GM21737 (cell line): ENCODE results near the gene IQCF6.
"Not testable (repeated sequence)": the region's sequence is repeated elsewhere in the genome, so short reads cannot be mapped to it uniquely, and the experiment has no call there.

ENCODE experiments used
- ATAC-seq: cut with Tn5 transposase; IDR thresholded peaks from one replicate; pipeline ENCODE4 v1.9.1; 2021; ENCODE audit warnings: mild to moderate bottlenecking, moderate library complexity; ENCODE audit not compliant: unreplicated experiment

Gene IQCF6

GRCh38 chr3:51779137-51779536 lies at the start of gene IQCF6:
Gene IQCF6 (minus strand): TSS chr3:51779237. CDS start chr3:51779224, 13 bp downstream.
- ATAC-seq: no peak

DNA sequence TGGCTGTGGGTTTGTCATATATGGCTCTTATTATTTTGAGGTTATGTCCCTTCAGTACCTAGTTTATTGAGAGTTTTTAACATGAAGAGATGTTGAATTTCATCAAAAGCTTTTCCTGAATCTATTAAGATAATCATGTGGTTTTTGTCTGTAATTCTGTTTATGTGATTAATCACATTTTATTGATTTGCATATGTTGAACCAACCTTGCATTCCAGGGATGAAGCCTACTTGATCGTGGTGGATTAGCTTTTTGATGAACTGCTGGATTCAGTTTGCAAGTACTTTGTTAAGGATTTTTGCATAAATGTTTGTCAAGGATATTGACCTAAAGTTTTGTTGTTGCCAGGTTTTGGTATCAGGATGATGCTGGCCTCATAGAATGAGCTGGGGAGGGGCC lies 49.3 kb upstream of the IQCF6 start:
- ATAC-seq: no peak

- no peak for ATAC-seq
Observed at GRCh38 chr3:51819709-51820406, 40.8 kb upstream of the IQCF6 start.

GRCh38 chr3:51819151-51819550 lies 40.1 kb upstream of the IQCF6 start:
- no peak for ATAC-seq

- no peak for ATAC-seq
Observed at GRCh38 chr3:51817375-51817774, 38.3 kb upstream of the IQCF6 start.

GRCh38 chr3:51816723-51817122 lies 37.7 kb upstream of the IQCF6 start:
- no peak for ATAC-seq

- ATAC-seq: no peak
Observed at GRCh38 chr3:51815614-51816013, 36.6 kb upstream of the IQCF6 start.

DNA sequence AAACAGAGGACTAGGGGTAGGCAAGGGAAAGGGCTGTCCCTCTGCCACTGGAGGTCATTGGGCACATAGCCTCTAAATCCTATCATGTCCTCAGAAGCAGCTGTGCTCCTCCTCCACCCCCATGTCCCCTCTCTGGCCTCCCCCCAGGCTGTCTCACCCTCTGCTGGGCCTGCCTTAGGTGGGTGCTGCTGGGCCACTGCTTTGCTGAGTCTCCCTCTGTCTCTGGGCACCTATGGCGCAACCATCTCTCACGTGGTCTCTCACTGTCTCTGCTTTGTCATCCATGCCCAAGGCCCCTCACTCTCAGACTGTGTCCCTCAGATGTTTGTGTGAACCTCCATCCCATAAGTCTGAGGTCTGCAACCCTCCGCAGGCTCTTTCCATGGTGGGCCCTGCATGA lies 35.0 kb upstream of the IQCF6 start:
- no peak for ATAC-seq

GRCh38 chr3:51813539-51813938 lies 34.5 kb upstream of the IQCF6 start:
- no peak for ATAC-seq

DNA sequence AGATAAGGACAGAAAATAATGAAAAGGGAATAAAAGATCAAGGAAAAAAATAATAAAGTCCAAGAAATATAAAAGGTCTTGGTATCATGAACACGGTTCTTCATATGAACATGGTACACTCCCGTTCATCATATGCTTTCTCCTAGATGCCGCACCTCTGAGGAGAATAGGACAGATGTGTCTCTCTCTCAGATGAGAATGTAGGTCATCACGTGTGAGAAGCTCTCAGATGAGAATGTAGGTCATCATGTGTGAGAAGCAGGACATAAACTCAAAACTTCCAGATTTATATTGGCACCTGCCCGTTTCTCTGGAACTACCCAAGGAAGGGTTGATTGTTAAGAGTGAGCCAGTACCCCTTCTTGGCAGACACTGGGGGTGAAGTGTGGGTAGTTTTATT lies 29.9 kb upstream of the IQCF6 start:
- no peak for ATAC-seq

GRCh38 chr3:51802106-51802703 lies 23.2 kb upstream of the IQCF6 start:
- ATAC-seq: no peak

DNA sequence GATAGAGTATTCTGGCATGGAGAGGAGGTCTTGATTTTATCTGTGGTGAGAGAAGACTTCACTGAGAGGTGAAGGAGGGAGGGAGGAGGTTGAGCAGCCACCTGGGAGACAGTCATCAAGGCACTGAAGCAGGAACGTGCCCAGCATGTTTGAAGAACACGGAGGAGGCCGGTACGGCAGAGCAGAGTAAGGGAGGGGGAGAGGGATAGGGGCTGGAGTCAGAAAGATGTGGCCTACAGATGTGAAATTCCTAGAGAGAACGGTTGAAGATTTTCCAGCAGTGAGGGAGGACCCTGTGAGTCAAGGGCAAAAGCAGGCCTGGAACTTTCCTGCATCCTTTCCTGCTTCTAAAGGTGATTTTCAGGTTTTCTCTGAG lies 21.7 kb upstream of the IQCF6 start:
- no peak for ATAC-seq

DNA sequence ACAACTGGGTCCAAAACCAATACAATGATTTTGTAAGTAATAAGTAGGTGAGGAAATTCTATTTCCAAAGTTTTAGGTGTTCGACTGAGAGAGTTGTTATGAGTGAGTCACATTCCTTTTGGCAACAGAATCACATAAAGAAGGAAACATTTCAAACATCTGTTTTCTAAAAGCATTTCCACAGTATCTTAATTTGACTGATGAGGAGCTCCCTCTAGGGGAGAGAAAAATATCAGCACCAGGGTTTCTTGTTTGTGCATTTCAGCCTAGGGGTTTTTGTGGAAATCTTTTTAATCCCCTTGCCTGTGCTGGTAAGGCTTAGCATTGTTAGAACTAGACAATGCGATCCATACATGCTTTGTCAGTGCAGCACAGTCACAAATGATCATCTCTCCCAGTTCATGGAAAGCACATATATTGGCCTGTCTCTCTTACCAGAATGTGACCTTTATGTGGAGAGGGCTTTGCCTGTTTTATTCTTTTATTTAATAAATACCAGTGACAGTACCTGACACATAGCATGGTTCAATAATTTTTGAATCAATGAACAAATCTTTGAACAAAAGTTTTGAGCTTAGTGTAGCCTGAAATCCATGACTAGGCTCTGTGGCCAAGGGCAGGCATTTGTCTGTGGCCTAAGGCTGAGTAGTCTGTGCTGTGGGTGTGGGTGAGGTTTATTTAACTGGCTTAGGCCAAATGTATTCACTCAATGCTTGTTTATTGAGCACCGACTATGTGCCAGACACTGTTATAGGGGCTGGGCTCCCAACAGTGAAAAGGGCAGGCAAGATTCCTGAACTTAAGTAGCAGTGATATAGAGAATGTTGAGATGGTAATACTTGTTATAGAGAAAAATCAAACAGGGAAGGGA lies 21.1 kb upstream of the IQCF6 start:
- ATAC-seq: no peak

DNA sequence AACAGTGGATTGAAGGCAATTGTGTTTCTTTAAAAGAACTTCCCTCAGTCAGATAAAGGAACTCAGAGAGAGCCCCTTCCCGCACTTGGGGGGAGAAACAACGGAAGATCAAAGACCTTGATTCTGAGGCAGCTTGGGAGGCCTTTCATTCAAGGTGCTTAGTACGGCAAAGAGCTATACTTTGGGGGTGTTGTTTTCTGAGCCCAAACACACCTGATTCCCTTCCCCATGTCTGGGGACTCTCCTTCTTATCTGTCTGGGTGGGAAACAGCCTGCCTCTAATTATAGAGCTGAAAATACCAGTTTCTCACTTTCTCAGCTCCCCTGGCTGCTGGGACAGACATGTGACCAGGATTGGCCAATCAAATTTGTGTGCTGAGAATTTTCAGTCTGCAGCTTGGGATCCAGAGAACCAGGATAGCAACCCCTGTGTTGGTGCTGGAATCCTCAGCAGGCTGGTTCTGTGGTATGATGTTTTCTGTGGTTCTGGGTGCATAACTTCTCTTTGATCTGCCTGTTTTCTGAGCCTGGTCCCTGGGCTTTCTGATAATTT lies 19.4 kb upstream of the IQCF6 start:
- no peak for ATAC-seq

DNA sequence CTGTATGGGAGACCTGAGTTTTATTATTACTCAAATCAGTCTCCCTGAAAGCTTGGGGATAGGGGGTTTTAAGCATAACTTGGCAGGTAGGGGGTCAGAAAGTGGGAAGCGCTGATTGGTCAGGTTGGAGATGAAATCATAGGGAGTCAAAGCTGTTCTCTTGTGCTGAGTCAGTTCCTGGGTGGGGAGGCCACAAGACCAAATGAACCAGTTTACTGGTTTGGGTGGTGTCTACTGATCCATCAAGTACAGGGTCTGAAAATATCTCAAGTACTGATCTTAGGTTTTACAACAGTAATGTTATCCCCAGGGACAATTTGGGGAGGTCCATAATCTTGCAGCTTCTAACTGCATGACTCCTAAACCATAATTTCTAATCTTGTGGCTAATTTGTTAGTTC lies 17.8 kb upstream of the IQCF6 start:
- ATAC-seq: no peak

- no peak for ATAC-seq
Observed at GRCh38 chr3:51794206-51794605, 15.2 kb upstream of the IQCF6 start.

GRCh38 chr3:51792206-51792605 lies 13.2 kb upstream of the IQCF6 start:
- no peak for ATAC-seq

DNA sequence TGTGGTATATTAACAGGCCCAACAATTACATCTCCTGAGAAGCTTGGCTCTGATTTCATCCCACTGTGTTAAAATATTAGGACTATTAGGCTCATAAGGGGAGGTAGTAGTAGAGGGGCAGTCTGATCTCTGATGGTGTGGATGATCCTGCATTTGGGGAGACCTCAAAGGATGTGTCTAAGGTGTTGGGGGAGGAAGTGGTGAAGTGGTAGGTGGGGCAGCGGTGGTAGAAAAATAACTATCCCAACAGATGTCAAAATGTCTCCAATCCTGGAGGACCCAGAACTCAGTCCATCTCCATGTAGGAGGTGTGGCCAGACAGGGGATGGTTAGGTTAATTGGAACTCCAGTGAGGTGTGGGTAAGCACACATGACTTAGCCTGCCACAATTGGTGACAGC lies 10.4 kb upstream of the IQCF6 start:
- no peak for ATAC-seq

- ATAC-seq: not testable (repeated sequence)
Observed at GRCh38 chr3:51787576-51787975, 8.5 kb upstream of the IQCF6 start.

- ATAC-seq: no peak
Observed at GRCh38 chr3:51786267-51786666, 7.2 kb upstream of the IQCF6 start.

GRCh38 chr3:51778554-51778953 lies 483 bp downstream of the IQCF6 start:
- no peak for ATAC-seq

DNA sequence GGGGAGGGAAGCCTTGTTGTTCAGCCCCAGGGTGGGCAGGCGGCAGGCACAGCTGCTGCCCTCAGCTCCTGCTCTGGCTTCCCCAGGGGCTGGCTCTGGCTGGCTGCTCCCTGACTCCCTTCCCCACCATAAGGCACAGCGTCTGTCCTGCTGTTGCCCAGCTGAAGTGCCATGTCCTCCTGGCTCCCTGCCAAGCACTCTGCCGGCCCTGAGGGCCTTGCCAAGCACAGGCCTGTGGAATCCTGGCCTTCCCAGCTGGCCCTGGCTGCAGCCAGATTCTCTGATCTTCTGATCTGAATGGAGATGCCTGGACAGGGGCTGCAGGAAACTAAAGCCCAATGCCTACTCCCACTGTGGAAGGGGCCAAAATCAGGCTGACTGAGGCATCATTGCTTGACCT lies 1.1 kb downstream of the IQCF6 start:
- no peak for ATAC-seq
